NCI-H1930 (cell line): ENCODE results near the gene CACNA1D.
"Not testable (repeated sequence)": the region's sequence is repeated elsewhere in the genome, so short reads cannot be mapped to it uniquely, and the experiment has no call there.

Source experiments
- DNase-seq, 2 experiments: peaks; one replicate each; lab custom pipeline; 2025; lab: John Stamatoyannopoulos, UW

The CACNA1D gene

GRCh38 chr3:53616971-53617892, 122.8 kb downstream of the CACNA1D start:
- DNase-seq = no peak

GRCh38 chr3:53617893-53618523, 123.6 kb downstream of the CACNA1D start:
- DNase-seq = no peak

GRCh38 chr3:53618524-53618906, 124.1 kb downstream of the CACNA1D start:
- DNase-seq = no peak

GRCh38 chr3:53618936-53619335, 124.5 kb downstream of the CACNA1D start:
- DNase-seq = no peak

- no peak for DNase-seq
Observed at GRCh38 chr3:53624061-53624857, 129.8 kb downstream of the CACNA1D start.

- no peak for DNase-seq
Observed at GRCh38 chr3:53626876-53627275, 132.5 kb downstream of the CACNA1D start.

- no peak for DNase-seq
Observed at GRCh38 chr3:53628536-53629401, 134.4 kb downstream of the CACNA1D start.

- DNase-seq = no peak
Observed at GRCh38 chr3:53629402-53629723, 135.0 kb downstream of the CACNA1D start.

GRCh38 chr3:53630547-53630946, 136.1 kb downstream of the CACNA1D start:
- DNase-seq = no peak

- DNase-seq = no peak
Observed at GRCh38 chr3:53633197-53633787, 138.9 kb downstream of the CACNA1D start.

- no peak for DNase-seq
Observed at GRCh38 chr3:53635041-53635440, 140.6 kb downstream of the CACNA1D start.

GRCh38 chr3:53638806-53639205, 144.4 kb downstream of the CACNA1D start:
- DNase-seq = not testable (repeated sequence)

- no peak for DNase-seq
Observed at GRCh38 chr3:53641397-53641796, 147.0 kb downstream of the CACNA1D start.

GRCh38 chr3:53642211-53642610, 147.8 kb downstream of the CACNA1D start:
- no peak for DNase-seq

GRCh38 chr3:53643757-53644156, 149.3 kb downstream of the CACNA1D start:
- no peak for DNase-seq

GRCh38 chr3:53645754-53646153, 151.3 kb downstream of the CACNA1D start:
- DNase-seq = no peak

GRCh38 chr3:53646723-53647122, 152.3 kb downstream of the CACNA1D start:
- DNase-seq = no peak

GRCh38 chr3:53649816-53650215, 155.4 kb downstream of the CACNA1D start:
- DNase-seq = no peak

- no peak for DNase-seq
Observed at GRCh38 chr3:53650424-53650823, 156.0 kb downstream of the CACNA1D start.

- DNase-seq = no peak
Observed at GRCh38 chr3:53650928-53651661, 156.7 kb downstream of the CACNA1D start.

- no peak for DNase-seq
Observed at GRCh38 chr3:53651927-53652326, 157.5 kb downstream of the CACNA1D start.
